ENCODE measurements around the gene SEPSECS. TPM values are rescaled to one million over a fixed set of nuclear protein-coding genes. Genes with fewer than 3 reads are reported as not detected.
A peak's percentile ranks its signal among the peaks of the same experiment; 100 is the strongest.

The SEPSECS gene
- total and polyA plus RNA-seq, 2 donors (not counting 1 experiment from before 2014, with no cell fraction given) = 5.9 to 12.4 TPM

GRCh38 chr4:25182937-25183336 is 22.7 kb upstream of the SEPSECS start:
- Histone ChIP-seq H3K4me3 (replicated peaks in 1 of 4; ENCODE audit: control extremely low read depth in 1 of 4, insufficient read depth in 1 of 4, low read depth in 3 of 4, low read length in 4 of 4) (no peak overlapping the region), H4K20me1 (ENCODE audit: control insufficient read depth, extremely low read depth, insufficient read depth, low read length) (no peaks in the 10 kb centered on the region), H3K4me1 (ENCODE audit: control insufficient read depth, extremely low read depth, insufficient read depth, low read length) (no peaks in the 10 kb centered on the region), H3K9me3 (ENCODE audit: control insufficient read depth, insufficient read depth, low read depth, low read length) (no peaks in the 10 kb centered on the region), H3K79me2 (ENCODE audit: control insufficient read depth, insufficient read depth, low read length) (no peaks in the 10 kb centered on the region), H3K27ac (ENCODE audit: insufficient read depth, low read length) (no peak overlapping the region), H3K9ac (ENCODE audit: insufficient read depth, low read length) (no peak overlapping the region), H3K27me3 (ENCODE audit: control insufficient read depth, insufficient read depth, low read length) (no peaks in the 10 kb centered on the region), H2AFZ (ENCODE audit: low read length) (no peak overlapping the region), H3K36me3 (ENCODE audit: control insufficient read depth, insufficient read depth, low read length) (no peaks in the 10 kb centered on the region), H3K4me2 (ENCODE audit: extremely low read depth, insufficient read depth, low read length) (no peak overlapping the region)
- no peak for DNase-seq (ENCODE audit: low read depth in 2 of 2)
- no peak for TF ChIP-seq CTCF (conservative IDR thresholded peaks at IDR 0.05 in 1 of 2, IDR thresholded peaks at IDR 0.05 in 1 of 2; ENCODE audit: low read depth in 1 of 2, low read length in 2 of 2)
- TF ChIP-seq EZH2 (IDR thresholded peaks at IDR 0.05; ENCODE audit: low read length, missing control alignments) = no peak

GRCh38 chr4:25180524-25181131 is 20.4 kb upstream of the SEPSECS start:
- TF ChIP-seq CTCF (conservative IDR thresholded peaks at IDR 0.05 in 1 of 2, IDR thresholded peaks at IDR 0.05 in 1 of 2; ENCODE audit: low read depth in 1 of 2, low read length in 2 of 2) (peak; percentile 64 to 69), EZH2 (IDR thresholded peaks at IDR 0.05; ENCODE audit: low read length, missing control alignments) (no peak)

GRCh38 chr4:25178838-25179261 is 18.6 kb upstream of the SEPSECS start:
- Histone ChIP-seq H2AFZ (ENCODE audit: low read length) (no peak overlapping the region), H3K79me2 (ENCODE audit: control insufficient read depth, insufficient read depth, low read length) (no peaks in the 10 kb centered on the region), H3K27me3 (ENCODE audit: control insufficient read depth, insufficient read depth, low read length) (no peaks in the 10 kb centered on the region), H3K9ac (ENCODE audit: insufficient read depth, low read length) (no peak overlapping the region), H3K4me3 (replicated peaks in 1 of 4; ENCODE audit: control extremely low read depth in 1 of 4, insufficient read depth in 1 of 4, low read depth in 3 of 4, low read length in 4 of 4) (no peak overlapping the region), H3K4me2 (ENCODE audit: extremely low read depth, insufficient read depth, low read length) (no peak overlapping the region), H4K20me1 (ENCODE audit: control insufficient read depth, extremely low read depth, insufficient read depth, low read length) (no peaks in the 10 kb centered on the region), H3K4me1 (ENCODE audit: control insufficient read depth, extremely low read depth, insufficient read depth, low read length) (peaks cover 10% of the 10 kb centered on the region), H3K36me3 (ENCODE audit: control insufficient read depth, insufficient read depth, low read length) (no peaks in the 10 kb centered on the region), H3K9me3 (ENCODE audit: control insufficient read depth, insufficient read depth, low read depth, low read length) (no peaks in the 10 kb centered on the region), H3K27ac (ENCODE audit: insufficient read depth, low read length) (no peak overlapping the region)
- TF ChIP-seq CTCF (conservative IDR thresholded peaks at IDR 0.05 in 1 of 2, IDR thresholded peaks at IDR 0.05 in 1 of 2; ENCODE audit: low read depth in 1 of 2, low read length in 2 of 2) (no peak), EZH2 (IDR thresholded peaks at IDR 0.05; ENCODE audit: low read length, missing control alignments) (no peak)
- no peak for DNase-seq (ENCODE audit: low read depth in 2 of 2)

More at GRCh38 chr4:25180524-25181131, 20.4 kb upstream of the SEPSECS start:
- no peaks in the 10 kb centered on the region for H4K20me1 ChIP-seq (ENCODE audit: control insufficient read depth, extremely low read depth, insufficient read depth, low read length)
- no peak overlapping the region for H3K9ac ChIP-seq (ENCODE audit: insufficient read depth, low read length)
- no peaks in the 10 kb centered on the region for H3K36me3 ChIP-seq (ENCODE audit: control insufficient read depth, insufficient read depth, low read length)
- no peaks in the 10 kb centered on the region for H3K79me2 ChIP-seq (ENCODE audit: control insufficient read depth, insufficient read depth, low read length)
- H3K27me3 ChIP-seq (ENCODE audit: control insufficient read depth, insufficient read depth, low read length) = no peaks in the 10 kb centered on the region
- no peak overlapping the region for H3K4me2 ChIP-seq (ENCODE audit: extremely low read depth, insufficient read depth, low read length)
- H2AFZ ChIP-seq (ENCODE audit: low read length) = no peak overlapping the region
- peak; percentile 27 to 56 for DNase-seq (ENCODE audit: low read depth in 2 of 2)
- H3K4me1 ChIP-seq (ENCODE audit: control insufficient read depth, extremely low read depth, insufficient read depth, low read length) = no peaks in the 10 kb centered on the region
- H3K27ac ChIP-seq (ENCODE audit: insufficient read depth, low read length) = no peak overlapping the region
- H3K9me3 ChIP-seq (ENCODE audit: control insufficient read depth, insufficient read depth, low read depth, low read length) = no peaks in the 10 kb centered on the region
- H3K4me3 ChIP-seq (replicated peaks in 1 of 4; ENCODE audit: control extremely low read depth in 1 of 4, insufficient read depth in 1 of 4, low read depth in 3 of 4, low read length in 4 of 4) = no peak overlapping the region

Measured in fibroblast of lung (primary cell).